WTC11 (cell line): ENCODE data around the gene VCAN. TPM values are rescaled to one million over a fixed set of nuclear protein-coding genes. Genes with fewer than 3 reads are reported as not detected.

Experiments used
- ATAC-seq: fragments of 200-7000 bp; cut with Tn5 transposase; 2 replicates; pipeline ENCODE4 v1.10.0; 2021; ENCODE audit warnings: mild to moderate bottlenecking, moderate library complexity
- CTCF ChIA-PET: fragments of 300-600 bp; sonication (Branson Sonifier 250); formaldehyde crosslinking; loops from one replicate; lab custom pipeline; 2021; ENCODE audit warnings: antibody characterized with exemption; lab: Charles Lee
- POLR2A ChIA-PET: fragments of 350-600 bp; sonication (Branson Sonifier 250); formaldehyde crosslinking; loops from one replicate; lab custom pipeline; 2021; ENCODE audit warnings: antibody characterized with exemption; lab: Charles Lee
- DNase-seq: peaks from one replicate; pipeline ENCODE4 v3.0.0; 2021; ENCODE audit warnings: low spot score
- H3K27ac Mint-ChIP-seq: 2 replicates; pipeline ENCODE4 v1.8.0; 2021; ENCODE audit warnings: mixed read lengths
- H3K27me3 Mint-ChIP-seq: 2 replicates; pipeline ENCODE4 v1.8.0; 2021; ENCODE audit warnings: low read depth, mild to moderate bottlenecking, moderate library complexity, mixed read lengths
- H3K36me3 Mint-ChIP-seq: 2 replicates; pipeline ENCODE4 v1.8.0; 2021; ENCODE audit warnings: mixed read lengths
- H3K4me1 Mint-ChIP-seq: 2 replicates; pipeline ENCODE4 v1.8.0; 2022; ENCODE audit warnings: mixed read lengths
- H3K4me3 Mint-ChIP-seq: 2 replicates; pipeline ENCODE4 v1.8.0; 2021; ENCODE audit warnings: mild to moderate bottlenecking, moderate library complexity, mixed read lengths
- H3K9me3 Mint-ChIP-seq: 2 replicates; pipeline ENCODE4 v1.8.0; 2021; ENCODE audit warnings: mixed read lengths
- ARID4B ChIP-seq: sonication (generic); formaldehyde crosslinking; IDR thresholded peaks from 2 replicates; pipeline ENCODE4 v1.8.0; 2023; ENCODE audit warnings: missing genetic modification reagents, mild to moderate bottlenecking, borderline replicate concordance
- CDX4 ChIP-seq: fragments of 250-450 bp; sonication (Bioruptor Pico); IDR thresholded peaks from 2 replicates; pipeline ENCODE4 v1.9.0; 2021; ENCODE audit warnings: moderate library complexity, mild to moderate bottlenecking, inconsistent platforms, borderline replicate concordance
- CREM ChIP-seq: sonication (generic); formaldehyde crosslinking; IDR thresholded peaks from 2 replicates; pipeline ENCODE4 v1.8.1; 2022; ENCODE audit warnings: mild to moderate bottlenecking, missing genetic modification reagents, moderate library complexity
- E2F1 ChIP-seq: sonication (generic); formaldehyde crosslinking; IDR thresholded peaks from 2 replicates; pipeline ENCODE4 v1.8.0; 2022; ENCODE audit warnings: mild to moderate bottlenecking, missing genetic modification reagents
- ESRRA ChIP-seq: sonication (generic); formaldehyde crosslinking; IDR thresholded peaks from 2 replicates; pipeline ENCODE4 v1.8.1; 2022; ENCODE audit warnings: mild to moderate bottlenecking, missing genetic modification reagents, borderline replicate concordance
- FOXP4 ChIP-seq: sonication (generic); formaldehyde crosslinking; IDR thresholded peaks from 2 replicates; pipeline ENCODE4 v1.8.0; 2022; ENCODE audit warnings: mild to moderate bottlenecking, missing genetic modification reagents
- GABPB1 ChIP-seq: sonication (generic); formaldehyde crosslinking; IDR thresholded peaks from 2 replicates; pipeline ENCODE4 v1.8.1; 2023; ENCODE audit warnings: mild to moderate bottlenecking, missing genetic modification reagents
- NR3C1 ChIP-seq: sonication (generic); formaldehyde crosslinking; conservative IDR thresholded peaks from 2 replicates; pipeline ENCODE4 v1.8.1; 2023; ENCODE audit warnings: low read depth, mild to moderate bottlenecking, missing genetic modification reagents
- PREB ChIP-seq: sonication (generic); formaldehyde crosslinking; IDR thresholded peaks from 2 replicates; pipeline ENCODE4 v1.8.1; 2022; ENCODE audit warnings: mild to moderate bottlenecking, missing genetic modification reagents, moderate library complexity, borderline replicate concordance
- RORB ChIP-seq: fragments of 250-450 bp; sonication (Bioruptor Pico); IDR thresholded peaks from 2 replicates; pipeline ENCODE4 v1.9.0; 2021; ENCODE audit warnings: mild to moderate bottlenecking
- SP1 ChIP-seq: sonication (generic); formaldehyde crosslinking; conservative IDR thresholded peaks from 2 replicates; pipeline ENCODE4 v1.8.1; 2022; ENCODE audit warnings: missing genetic modification reagents
- USF2 ChIP-seq: sonication (generic); formaldehyde crosslinking; IDR thresholded peaks from 2 replicates; pipeline ENCODE4 v1.8.1; 2023; ENCODE audit warnings: mild to moderate bottlenecking, missing genetic modification reagents, moderate library complexity
- ZBTB21 ChIP-seq: sonication (generic); formaldehyde crosslinking; IDR thresholded peaks from 2 replicates; pipeline ENCODE4 v1.8.1; 2023; ENCODE audit warnings: mild to moderate bottlenecking, missing genetic modification reagents, borderline replicate concordance
- ZNF138 ChIP-seq: sonication (generic); formaldehyde crosslinking; conservative IDR thresholded peaks from 2 replicates; pipeline ENCODE4 v1.8.1; 2022; ENCODE audit warnings: mild to moderate bottlenecking, moderate library complexity, missing genetic modification reagents
- ZNF263 ChIP-seq: sonication (generic); formaldehyde crosslinking; IDR thresholded peaks from 2 replicates; pipeline ENCODE4 v1.8.1; 2022; ENCODE audit warnings: low read depth, mild to moderate bottlenecking, moderate library complexity, missing genetic modification reagents
- ZNF671 ChIP-seq: fragments of 250-450 bp; sonication (Bioruptor Pico); IDR thresholded peaks from 2 replicates; pipeline ENCODE4 v1.8.0; 2021; ENCODE audit warnings: mild to moderate bottlenecking
- total RNA-seq: library from RNA; stranded (reverse); gene quantifications from 3 replicates; pipeline ENCODE4 v1.2.3, GENCODE V29; 2021
- TF ChIP-seq, protein P1 (sequence below): fragments of 250-450 bp; sonication (Bioruptor Pico); IDR thresholded peaks from 2 replicates; pipeline ENCODE4 v1.8.0; 2021; ENCODE audit warnings: mild to moderate bottlenecking

Gene VCAN
- total RNA-seq, 1 experiment from 2014 or later: 276 TPM

- H3K27me3 Mint-ChIP-seq: no peaks in the 10 kb centered on the region
These were observed 104.8 kb downstream of the VCAN start for GRCh38 chr5:83576341-83576740.

DNA sequence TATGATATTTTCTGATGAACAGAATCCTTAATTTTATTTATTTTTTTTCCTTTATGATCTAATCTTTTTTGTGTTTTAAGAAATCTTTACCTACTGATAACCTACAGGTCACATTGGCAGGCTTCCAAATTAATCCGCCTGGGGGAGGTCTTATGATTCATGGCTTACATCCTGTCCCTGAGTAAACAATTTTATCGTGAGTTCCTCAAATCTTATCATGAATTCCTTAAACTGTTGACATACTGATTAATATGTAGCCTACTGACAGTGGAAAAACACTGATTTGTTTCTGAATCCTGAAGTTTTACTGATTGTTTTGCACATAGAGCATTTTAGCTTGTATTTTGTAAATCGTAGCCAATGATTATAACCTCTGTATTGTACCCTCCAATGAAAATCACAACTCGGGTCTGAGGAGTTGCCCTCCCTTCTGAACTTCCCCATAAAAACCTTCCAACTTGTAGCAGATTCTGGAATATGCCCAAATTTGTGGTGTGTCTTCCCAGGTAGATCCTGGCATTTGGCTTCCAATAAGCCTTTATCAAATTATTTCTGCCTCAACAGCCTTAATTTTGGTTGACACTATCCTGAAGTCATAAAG, 105.6 kb downstream of the VCAN start:
- H3K4me1 Mint-ChIP-seq: no peaks in the 10 kb centered on the region
- POLR2A ChIA-PET: no interaction called here
- H3K36me3 Mint-ChIP-seq: peaks cover 76% of the 10 kb centered on the region
- ATAC-seq: no peak
- peaks cover 8% of the 10 kb centered on the region for H3K9me3 Mint-ChIP-seq
- H3K27me3 Mint-ChIP-seq: no peaks in the 10 kb centered on the region
- no peak overlapping the region for H3K27ac Mint-ChIP-seq
- H3K4me3 Mint-ChIP-seq: no peak overlapping the region
- no peak for TF ChIP-seq ARID4B (CRISPR knock-in tag)
- no peak for TF ChIP-seq USF2 (CRISPR knock-in tag)
- TF ChIP-seq CDX4 (CRISPR knock-in tag): no peak
- no peak for TF ChIP-seq ZBTB21 (CRISPR knock-in tag)
- TF ChIP-seq GABPB1 (CRISPR knock-in tag): peak; percentile 58; the same call in 1 of the 2 replicates
- TF ChIP-seq, all 79 proteins: peak for 1
- CTCF ChIA-PET: no interaction called here
- no peak for DNase-seq

More at GRCh38 chr5:83576341-83576740, 104.8 kb downstream of the VCAN start:
- CTCF ChIA-PET: no interaction called here
- peaks cover 8% of the 10 kb centered on the region for H3K9me3 Mint-ChIP-seq
- no peak overlapping the region for H3K4me3 Mint-ChIP-seq
- no peak for ATAC-seq
- peaks cover 71% of the 10 kb centered on the region for H3K36me3 Mint-ChIP-seq
- DNase-seq: no peak
- TF ChIP-seq PREB (CRISPR knock-in tag) (no peak), FOXP4 (no peak), NR3C1 (CRISPR knock-in tag) (no peak), E2F1 (CRISPR knock-in tag) (no peak)
- TF ChIP-seq, all 79 proteins: peak for 0
- H3K27ac Mint-ChIP-seq: peak overlapping the region; percentile 32
- H3K4me1 Mint-ChIP-seq: no peaks in the 10 kb centered on the region
- POLR2A ChIA-PET: no interaction called here

GRCh38 chr5:83583859-83584258, 112.3 kb downstream of the VCAN start:
- ChIA-PET CTCF (no interaction called here), POLR2A (no interaction called here)
- Mint-ChIP-seq H3K36me3 (peaks cover 26% of the 10 kb centered on the region), H3K9me3 (no peaks in the 10 kb centered on the region), H3K4me1 (no peaks in the 10 kb centered on the region), H3K27me3 (no peaks in the 10 kb centered on the region), H3K27ac (no peak overlapping the region), H3K4me3 (no peak overlapping the region)
- ATAC-seq (no peak), DNase-seq (no peak)
- TF ChIP-seq ZNF138 (CRISPR knock-in tag) (no peak), CREM (CRISPR knock-in tag) (no peak), RORB (CRISPR knock-in tag) (no peak), USF2 (CRISPR knock-in tag) (no peak), ZNF671 (CRISPR knock-in tag) (no peak), ZNF263 (CRISPR knock-in tag) (no peak), CDX4 (CRISPR knock-in tag) (no peak), SP1 (CRISPR knock-in tag) (no peak), ESRRA (CRISPR knock-in tag) (no peak)
- TF ChIP-seq, protein P1, sequence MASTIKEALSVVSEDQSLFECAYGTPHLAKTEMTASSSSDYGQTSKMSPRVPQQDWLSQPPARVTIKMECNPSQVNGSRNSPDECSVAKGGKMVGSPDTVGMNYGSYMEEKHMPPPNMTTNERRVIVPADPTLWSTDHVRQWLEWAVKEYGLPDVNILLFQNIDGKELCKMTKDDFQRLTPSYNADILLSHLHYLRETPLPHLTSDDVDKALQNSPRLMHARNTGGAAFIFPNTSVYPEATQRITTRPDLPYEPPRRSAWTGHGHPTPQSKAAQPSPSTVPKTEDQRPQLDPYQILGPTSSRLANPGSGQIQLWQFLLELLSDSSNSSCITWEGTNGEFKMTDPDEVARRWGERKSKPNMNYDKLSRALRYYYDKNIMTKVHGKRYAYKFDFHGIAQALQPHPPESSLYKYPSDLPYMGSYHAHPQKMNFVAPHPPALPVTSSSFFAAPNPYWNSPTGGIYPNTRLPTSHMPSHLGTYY (CRISPR knock-in tag): no peak
